ENCODE results near the gene SLC43A2.

DNA sequence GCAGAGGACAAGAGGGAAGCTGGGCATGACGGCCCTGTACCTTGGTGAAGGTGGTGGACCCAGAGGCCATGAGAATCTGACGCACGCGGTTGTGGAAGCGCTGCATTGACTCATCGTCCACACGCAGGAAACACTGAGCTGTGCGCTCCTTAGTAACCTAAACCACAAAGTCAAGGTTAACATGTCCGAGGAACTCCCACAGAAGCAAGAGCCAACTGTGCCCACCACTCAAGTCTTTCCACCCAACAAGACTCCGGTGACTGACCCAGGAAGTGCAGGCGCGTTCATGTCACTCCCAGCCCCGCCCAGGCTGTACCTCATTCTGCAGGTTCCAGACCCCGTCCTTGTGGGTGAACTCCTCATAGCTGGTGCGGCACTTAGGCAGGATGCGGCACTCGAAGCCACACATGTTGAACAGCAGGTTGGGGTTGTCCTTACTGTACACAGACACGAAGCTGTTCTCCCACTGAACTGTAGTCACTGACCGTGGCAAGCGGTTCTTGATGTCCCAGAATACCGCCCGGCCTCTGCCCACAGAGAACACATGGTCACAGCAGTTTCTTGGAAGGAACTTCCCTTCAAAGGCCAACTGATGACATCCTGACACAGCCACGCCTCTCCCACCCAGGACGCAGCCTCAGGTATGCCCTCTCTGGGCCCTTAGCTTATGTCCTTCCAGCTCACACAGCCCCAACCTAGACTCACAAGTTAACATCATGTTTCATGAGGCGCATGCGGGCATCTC, 44.6 kb upstream of the SLC43A2 start:
- TF ChIP-seq POLR2AphosphoS5 (IDR thresholded peaks at IDR 0.05) (no peak), POLR2A (IDR thresholded peaks at IDR 0.05; ENCODE audit: low read depth) (no peak), EP300 (IDR thresholded peaks at IDR 0.05) (no peak)
- TF ChIP-seq, protein P1, sequence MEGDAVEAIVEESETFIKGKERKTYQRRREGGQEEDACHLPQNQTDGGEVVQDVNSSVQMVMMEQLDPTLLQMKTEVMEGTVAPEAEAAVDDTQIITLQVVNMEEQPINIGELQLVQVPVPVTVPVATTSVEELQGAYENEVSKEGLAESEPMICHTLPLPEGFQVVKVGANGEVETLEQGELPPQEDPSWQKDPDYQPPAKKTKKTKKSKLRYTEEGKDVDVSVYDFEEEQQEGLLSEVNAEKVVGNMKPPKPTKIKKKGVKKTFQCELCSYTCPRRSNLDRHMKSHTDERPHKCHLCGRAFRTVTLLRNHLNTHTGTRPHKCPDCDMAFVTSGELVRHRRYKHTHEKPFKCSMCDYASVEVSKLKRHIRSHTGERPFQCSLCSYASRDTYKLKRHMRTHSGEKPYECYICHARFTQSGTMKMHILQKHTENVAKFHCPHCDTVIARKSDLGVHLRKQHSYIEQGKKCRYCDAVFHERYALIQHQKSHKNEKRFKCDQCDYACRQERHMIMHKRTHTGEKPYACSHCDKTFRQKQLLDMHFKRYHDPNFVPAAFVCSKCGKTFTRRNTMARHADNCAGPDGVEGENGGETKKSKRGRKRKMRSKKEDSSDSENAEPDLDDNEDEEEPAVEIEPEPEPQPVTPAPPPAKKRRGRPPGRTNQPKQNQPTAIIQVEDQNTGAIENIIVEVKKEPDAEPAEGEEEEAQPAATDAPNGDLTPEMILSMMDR (IDR thresholded peaks at IDR 0.05): no peak

All from esophagus muscularis mucosa (tissue), 4 donors.